H9 (cell line): ENCODE results near the gene PITPNM2. TPM values are rescaled to one million over a fixed set of nuclear protein-coding genes. Genes with fewer than 3 reads are reported as not detected.

Source experiments
- DNase-seq: peaks from one replicate; pipeline ENCODE4 v3.0.0-alpha.2; 2017
- H2AFZ ChIP-seq: one replicate; pipeline ENCODE4 v1.6.1; 2013; ENCODE audit warnings: mild to moderate bottlenecking, low read length, control low read depth, moderate library complexity
- H2AK5ac ChIP-seq: 2 replicates; pipeline ENCODE4 v1.6.1; 2013; ENCODE audit warnings: low read length, control low read depth, mixed read lengths; ENCODE audit not compliant: insufficient read length
- H2BK120ac ChIP-seq: one replicate; pipeline ENCODE4 v1.6.1; 2013; ENCODE audit warnings: low read depth, mild to moderate bottlenecking, low read length, control low read depth, inconsistent platforms; ENCODE audit not compliant: poor library complexity, severe bottlenecking
- H2BK12ac ChIP-seq: 2 replicates; pipeline ENCODE4 v1.6.1; 2013; ENCODE audit warnings: low read length, control low read depth, mixed read lengths, low read depth; ENCODE audit not compliant: insufficient read length
- H2BK15ac ChIP-seq: 2 replicates; pipeline ENCODE4 v1.6.1; 2013; ENCODE audit warnings: low read depth, low read length, control low read depth
- H2BK20ac ChIP-seq: one replicate; pipeline ENCODE4 v1.6.1; 2013; ENCODE audit warnings: low read depth, mild to moderate bottlenecking, low read length, control low read depth, inconsistent platforms; ENCODE audit not compliant: poor library complexity, severe bottlenecking
- H2BK5ac ChIP-seq: 2 replicates; pipeline ENCODE4 v1.6.1; 2013; ENCODE audit warnings: low read length, control low read depth, mixed read lengths; ENCODE audit not compliant: insufficient read length
- H3K14ac ChIP-seq: 2 replicates; pipeline ENCODE4 v1.6.1; 2013; ENCODE audit warnings: low read length, control low read depth; ENCODE audit not compliant: insufficient read depth
- H3K18ac ChIP-seq: 2 replicates; pipeline ENCODE4 v1.6.1; 2013; ENCODE audit warnings: low read depth, mild to moderate bottlenecking, mixed read lengths, low read length, control low read depth; ENCODE audit not compliant: insufficient read length
- H3K23ac ChIP-seq: 2 replicates; pipeline ENCODE4 v1.6.1; 2013; ENCODE audit warnings: low read length, control low read depth, mixed read lengths, low read depth; ENCODE audit not compliant: insufficient read length
- H3K23me2 ChIP-seq: 2 replicates; pipeline ENCODE4 v1.6.1; 2013; ENCODE audit warnings: low read depth, mild to moderate bottlenecking, mixed read lengths, low read length, control low read depth; ENCODE audit not compliant: insufficient read length, poor library complexity, severe bottlenecking
- H3K27ac ChIP-seq: 2 replicates; pipeline ENCODE4 v1.5.1; 2013; ENCODE audit warnings: low read length, control low read depth, mixed read lengths, low read depth; ENCODE audit not compliant: insufficient read length
- H3K27me3 ChIP-seq: 2 replicates; pipeline ENCODE4 v1.6.1; 2013; ENCODE audit warnings: low read length, control low read depth, inconsistent platforms; ENCODE audit not compliant: insufficient read depth
- H3K4ac ChIP-seq: 2 replicates; pipeline ENCODE4 v1.6.1; 2013; ENCODE audit warnings: low read depth, mild to moderate bottlenecking, control low read depth, inconsistent platforms, low read length, moderate library complexity
- H3K4me1 ChIP-seq: 2 replicates; pipeline ENCODE4 v1.6.1; 2013; ENCODE audit warnings: low read length, control low read depth, inconsistent platforms; ENCODE audit not compliant: insufficient read depth
- H3K4me2 ChIP-seq: 2 replicates; pipeline ENCODE4 v1.6.1; 2013; ENCODE audit warnings: low read length, control low read depth, mixed read lengths; ENCODE audit not compliant: insufficient read length, insufficient read depth
- H3K56ac ChIP-seq: 2 replicates; pipeline ENCODE4 v1.6.1; 2013; ENCODE audit warnings: low read depth, mild to moderate bottlenecking, mixed read lengths, low read length, control low read depth; ENCODE audit not compliant: insufficient read length
- H3K79me1 ChIP-seq: 2 replicates; pipeline ENCODE4 v1.6.1; 2013; ENCODE audit warnings: low read depth, mild to moderate bottlenecking, moderate library complexity, low read length, control low read depth, inconsistent platforms; ENCODE audit not compliant: insufficient read depth, poor library complexity, severe bottlenecking
- H3K79me2 ChIP-seq: 2 replicates; pipeline ENCODE4 v1.6.1; 2013; ENCODE audit warnings: low read length, control low read depth, inconsistent platforms; ENCODE audit not compliant: insufficient read depth
- H3K9ac ChIP-seq: 2 replicates; pipeline ENCODE4 v1.6.1; 2013; ENCODE audit warnings: low read length, control low read depth, mixed read lengths; ENCODE audit not compliant: insufficient read length; ENCODE audit errors: extremely low read depth
- H3K9me3 ChIP-seq: one replicate; pipeline ENCODE4 v1.6.1; 2013; ENCODE audit warnings: low read depth, low read length, inconsistent platforms; ENCODE audit not compliant: control insufficient read depth
- H3T11ph ChIP-seq: one replicate; pipeline ENCODE4 v1.6.1; 2013; ENCODE audit warnings: mild to moderate bottlenecking, low read length, control low read depth, inconsistent platforms
- H4K20me1 ChIP-seq: one replicate; pipeline ENCODE4 v1.6.1; 2013; ENCODE audit not compliant: control insufficient read depth, insufficient read length, insufficient read depth
- H4K5ac ChIP-seq: 2 replicates; pipeline ENCODE4 v1.6.1; 2013; ENCODE audit warnings: low read depth, mild to moderate bottlenecking, mixed read lengths, low read length, control low read depth; ENCODE audit not compliant: insufficient read length
- H4K8ac ChIP-seq: replicated peaks from 2 replicates; pipeline ENCODE4 v1.6.1; 2013; ENCODE audit warnings: low read length, control low read depth, mixed read lengths, low read depth; ENCODE audit not compliant: insufficient read length
- H4K91ac ChIP-seq: 2 replicates; pipeline ENCODE4 v1.6.1; 2013; ENCODE audit warnings: low read depth, mild to moderate bottlenecking, moderate library complexity, mixed read lengths, low read length, control low read depth; ENCODE audit not compliant: insufficient read length
- H3K27ac Mint-ChIP-seq, 3 experiments: 2 replicates in 2 of 3; 3 replicates in 1 of 3; pipeline ENCODE4 v1.8.0; 2020 to 2021; ENCODE audit warnings: mixed read lengths in 3 of 3, mild to moderate bottlenecking in 1 of 3, moderate library complexity in 1 of 3
- H3K27me3 Mint-ChIP-seq: 2 replicates; pipeline ENCODE4 v1.8.0; 2021; ENCODE audit warnings: low read depth, mild to moderate bottlenecking, moderate library complexity, mixed read lengths
- H3K36me3 Mint-ChIP-seq, 3 experiments: 2 replicates in 2 of 3; 3 replicates in 1 of 3; pipeline ENCODE4 v1.8.0; 2020 to 2021; ENCODE audit warnings: low read depth in 3 of 3, mixed read lengths in 3 of 3; ENCODE audit not compliant: insufficient read depth in 1 of 3
- H3K4me1 Mint-ChIP-seq, 2 experiments: 2 replicates each; pipeline ENCODE4 v1.8.0; 2020; ENCODE audit warnings: mixed read lengths in 2 of 2
- H3K4me3 Mint-ChIP-seq, 2 experiments: 2 replicates in 1 of 2; 3 replicates in 1 of 2; pipeline ENCODE4 v1.8.0; 2020 to 2021; ENCODE audit warnings: mild to moderate bottlenecking in 2 of 2, mixed read lengths in 2 of 2, moderate library complexity in 1 of 2
- H3K9me3 Mint-ChIP-seq, 2 experiments: 2 replicates in 1 of 2; 3 replicates in 1 of 2; pipeline ENCODE4 v1.8.0; 2020; ENCODE audit warnings: mild to moderate bottlenecking in 2 of 2, mixed read lengths in 2 of 2, moderate library complexity in 1 of 2
- WGBS: extraction: QIAGEN DNeasy Blood & Tissue Kit; methylation state at CpG from one replicate; pipeline ENCODE4 v1.1.7; 2013; ENCODE audit warnings: missing lambda C conversion rate, low lambda C conversion rate, mixed read lengths; ENCODE audit not compliant: insufficient read length; ENCODE audit errors: extremely low coverage; 5-methylcytosine and 5-hydroxymethylcytosine counted together
- total RNA-seq: library from RNA; stranded (reverse); gene quantifications from 2 replicates; pipeline ENCODE4 v1.2.1, GENCODE V29; 2021
- TF ChIP-seq, protein P1 (sequence below): fragments of 200-600 bp; sonication (generic); conservative IDR thresholded peaks from 3 replicates; pipeline ENCODE4 v1.8.0; 2021; ENCODE audit warnings: antibody characterized with exemption, mild to moderate bottlenecking

PITPNM2 gene
- total RNA-seq, 1 experiment from 2014 or later = 1.2 TPM

DNA sequence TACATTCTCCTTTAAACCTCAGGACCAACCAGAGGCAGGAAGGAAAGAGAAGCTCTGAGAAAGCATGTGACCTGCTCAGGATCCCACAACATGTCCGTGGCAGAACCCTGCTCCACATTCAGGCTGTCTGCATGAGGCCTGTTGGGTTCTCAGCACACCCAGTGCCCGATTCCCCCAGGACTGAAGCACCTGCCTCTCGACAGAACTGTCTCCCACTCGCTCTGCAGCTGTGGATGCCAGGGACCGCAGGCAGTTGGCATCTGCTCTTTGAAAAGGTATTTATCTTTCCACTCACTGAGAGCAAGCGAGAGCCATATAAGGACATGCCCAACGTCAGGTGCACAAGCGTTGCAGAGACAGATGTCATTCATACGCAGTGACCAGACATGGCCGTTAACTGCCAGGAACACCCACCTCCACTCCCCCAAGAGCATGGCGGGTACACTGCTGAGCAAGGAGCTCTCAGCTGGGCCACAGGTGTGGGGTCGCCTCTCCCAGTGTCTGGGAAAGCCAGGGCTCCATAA lies 18.9 kb downstream of the PITPNM2 start:
- no peak overlapping the region for H3K18ac ChIP-seq
- no peak overlapping the region for H2BK20ac ChIP-seq
- H2AK5ac ChIP-seq = no peak overlapping the region
- no peak overlapping the region for H3K56ac ChIP-seq
- TF ChIP-seq, protein P1, sequence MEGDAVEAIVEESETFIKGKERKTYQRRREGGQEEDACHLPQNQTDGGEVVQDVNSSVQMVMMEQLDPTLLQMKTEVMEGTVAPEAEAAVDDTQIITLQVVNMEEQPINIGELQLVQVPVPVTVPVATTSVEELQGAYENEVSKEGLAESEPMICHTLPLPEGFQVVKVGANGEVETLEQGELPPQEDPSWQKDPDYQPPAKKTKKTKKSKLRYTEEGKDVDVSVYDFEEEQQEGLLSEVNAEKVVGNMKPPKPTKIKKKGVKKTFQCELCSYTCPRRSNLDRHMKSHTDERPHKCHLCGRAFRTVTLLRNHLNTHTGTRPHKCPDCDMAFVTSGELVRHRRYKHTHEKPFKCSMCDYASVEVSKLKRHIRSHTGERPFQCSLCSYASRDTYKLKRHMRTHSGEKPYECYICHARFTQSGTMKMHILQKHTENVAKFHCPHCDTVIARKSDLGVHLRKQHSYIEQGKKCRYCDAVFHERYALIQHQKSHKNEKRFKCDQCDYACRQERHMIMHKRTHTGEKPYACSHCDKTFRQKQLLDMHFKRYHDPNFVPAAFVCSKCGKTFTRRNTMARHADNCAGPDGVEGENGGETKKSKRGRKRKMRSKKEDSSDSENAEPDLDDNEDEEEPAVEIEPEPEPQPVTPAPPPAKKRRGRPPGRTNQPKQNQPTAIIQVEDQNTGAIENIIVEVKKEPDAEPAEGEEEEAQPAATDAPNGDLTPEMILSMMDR = no peak
- H4K5ac ChIP-seq = no peak overlapping the region
- no peak overlapping the region for H2BK120ac ChIP-seq
- no peak overlapping the region for H3K4me2 ChIP-seq
- WGBS = no CpG with 5 or more reads among the region's 12 CpGs
- no peak overlapping the region for H4K91ac ChIP-seq
- no peak overlapping the region for H2AFZ ChIP-seq
- H3K27me3 ChIP-seq = no peaks in the 10 kb centered on the region
- H3K79me2 ChIP-seq = no peaks in the 10 kb centered on the region
- no peaks in the 10 kb centered on the region for H4K20me1 ChIP-seq
- H3K9me3 Mint-ChIP-seq = no peaks in the 10 kb centered on the region; a peak in 1 of 5 replicates
- no peak overlapping the region for H3K27ac ChIP-seq
- H2BK15ac ChIP-seq = no peak overlapping the region
- no peak overlapping the region for H3K9ac ChIP-seq
- H4K8ac ChIP-seq = no peak overlapping the region
- no peaks in the 10 kb centered on the region for H3K23me2 ChIP-seq
- H3K4me3 Mint-ChIP-seq = no peak overlapping the region
- H3K14ac ChIP-seq = no peak overlapping the region; the same call in 1 of the 2 replicates
- no peak overlapping the region for H3K23ac ChIP-seq
- peaks cover 4% of the 10 kb centered on the region for H3K27me3 Mint-ChIP-seq
- no peaks in the 10 kb centered on the region for H3K79me1 ChIP-seq
- no peaks in the 10 kb centered on the region for H3K9me3 ChIP-seq
- H3K4me1 Mint-ChIP-seq = peaks cover 2% of the 10 kb centered on the region in 2 experiments; a peak in 2 of 4 replicates
- H2BK5ac ChIP-seq = no peak overlapping the region
- H3K27ac Mint-ChIP-seq = no peak overlapping the region; a peak in 1 of 7 replicates
- no peak overlapping the region for H2BK12ac ChIP-seq
- no peak for DNase-seq
- H3K4ac ChIP-seq = no peak overlapping the region
- no peak overlapping the region for H3T11ph ChIP-seq
- H3K4me1 ChIP-seq = no peaks in the 10 kb centered on the region; the same call in 1 of the 2 replicates
- H3K36me3 Mint-ChIP-seq = peaks cover 0 to 5% (median 0%) of the 10 kb centered on the region in 3 experiments; a peak in 4 of 7 replicates
